Motor neuron (in vitro differentiated cells): ENCODE data around the gene UBE2J2. TPM values are rescaled to one million over a fixed set of nuclear protein-coding genes. Genes with fewer than 3 reads are reported as not detected.

Experiments used
- ATAC-seq, 8 experiments: fragments of 200-7000 bp; cut with Tn5 transposase; replicated peaks in 6 of 8; 2 replicates each; pipeline ENCODE4 v1.8.0; 2021; ENCODE audit warnings: mild to moderate bottlenecking in 8 of 8, moderate library complexity in 8 of 8
- H3K27ac ChIP-seq, 2 donors: fragments of 250-450 bp; sonication (Bioruptor Pico); 2 replicates each; pipeline ENCODE4 v1.9.0; 2021; ENCODE audit warnings: antibody characterized with exemption in 2 of 2, mild to moderate bottlenecking in 2 of 2, moderate library complexity in 1 of 2
- H3K4me1 ChIP-seq, 2 donors: fragments of 250-450 bp; sonication (Bioruptor Pico); replicated peaks in 1 of 2; 2 replicates each; pipeline ENCODE4 v1.6.1; 2021; ENCODE audit warnings: antibody characterized with exemption in 2 of 2, mild to moderate bottlenecking in 2 of 2, moderate library complexity in 1 of 2
- H3K4me3 ChIP-seq, 5 donors: fragments of 250-450 bp; sonication (Bioruptor Pico); 2 replicates each; pipeline ENCODE4 v1.9.0; 2021; ENCODE audit warnings: antibody characterized with exemption in 5 of 5, mild to moderate bottlenecking in 5 of 5, moderate library complexity in 4 of 5
- WGBS, 10 experiments: fragments of 450-650 bp; shearing (Covaris generic); methylation state at CpG; one replicate each; pipeline ENCODE4 v1.0.0; 2022; 5-methylcytosine and 5-hydroxymethylcytosine counted together
- in situ Hi-C, 9 experiments: fragments of 400-800 bp; cut with MboI; loops; one replicate each; pipeline ENCODE4 v1.15.0; 2021; ENCODE audit warnings: low sequenced_read_pairs in 9 of 9, low pct_unique_long_range_greater_than_20kb in 2 of 9; ENCODE audit not compliant: unreplicated experiment in 9 of 9
- total RNA-seq, 8 experiments: library from RNA; unstranded; fragments of 300-600 nt; gene quantifications; 2 replicates each; pipeline versions ENCODE4 v1.2.3 to v1.2.4, GENCODE V29; 2022

UBE2J2 gene
- total RNA-seq, 8 experiments from 2014 or later, result 34.4 to 62.7 (median 46.5) TPM

GRCh38 chr1:1217621-1218523 is 55.8 kb downstream of the UBE2J2 start:
- Histone ChIP-seq H3K27ac (no peak overlapping the region), H3K4me1 (no peaks in the 10 kb centered on the region), H3K4me3 (no peak overlapping the region)
- 85 to 100% (median 92%) methylated on average over 2 to 17 of the region's 52 CpGs; no CpG with 5 or more reads in 4 of the 10 experiments for WGBS, 10 experiments
- peak in 5 of 8 experiments; percentile 4 to 42 (median 11) for ATAC-seq
- in situ Hi-C loops, result no loop called here

GRCh38 chr1:1216770-1217620 is 56.7 kb downstream of the UBE2J2 start:
- 37 to 97% (median 93%) methylated on average over 2 to 66 of the region's 74 CpGs; no CpG with 5 or more reads in 1 of the 10 experiments for WGBS, 10 experiments
- H3K4me1 ChIP-seq, result peaks cover 0 to 2% of the 10 kb centered on the region in 2 donors
- H3K4me3 ChIP-seq, result no peak overlapping the region
- in situ Hi-C loops, result no loop called here
- no peak for ATAC-seq
- H3K27ac ChIP-seq, result no peak overlapping the region

- Histone ChIP-seq H3K4me1 (peaks cover 0 to 5% of the 10 kb centered on the region in 2 donors), H3K27ac (no peak overlapping the region), H3K4me3 (no peak overlapping the region)
- 87 to 100% (median 97%) methylated on average over 2 to 6 of the region's 21 CpGs; no CpG with 5 or more reads in 5 of the 10 experiments for WGBS, 10 experiments
- in situ Hi-C loops, result no loop called here
- ATAC-seq, result no peak
These were observed 57.6 kb downstream of the UBE2J2 start for GRCh38 chr1:1215881-1216605.

GRCh38 chr1:1215080-1215676 is 58.5 kb downstream of the UBE2J2 start:
- WGBS, 10 experiments, result 65 to 100% (median 66%) methylated on average over 2 to 5 of the region's 11 CpGs; no CpG with 5 or more reads in 7 of the 10 experiments
- ATAC-seq, result no peak
- in situ Hi-C loops, result no loop called here
- no peak overlapping the region for H3K4me3 ChIP-seq
- no peak overlapping the region for H3K27ac ChIP-seq
- peaks cover 0 to 5% of the 10 kb centered on the region in 2 donors for H3K4me1 ChIP-seq

GRCh38 chr1:1213345-1214265 is 60.0 kb downstream of the UBE2J2 start, which contains the start of gene TNFRSF4:
TNFRSF4 (minus strand) TSS chr1:1214153; CDS start chr1:1214127, 26 bp downstream.
- no peak within 1 kb of the TSS for H3K27ac ChIP-seq
- peaks cover 4 to 11% of the 10 kb centered on the region in 2 donors for H3K4me1 ChIP-seq
- WGBS, 10 experiments, result 36 to 100% (median 78%) methylated on average over 1 to 10 of the region's 56 CpGs; no CpG with 5 or more reads in 6 of the 10 experiments
- no peak within 1 kb of the TSS for H3K4me3 ChIP-seq
- ATAC-seq, result peak in 3 of 8 experiments; percentile 4 to 25 (median 5)
- in situ Hi-C loops, result no loop called here

GRCh38 chr1:1212780-1213344 is 60.8 kb downstream of the UBE2J2 start:
- in situ Hi-C loops, result no loop called here
- H3K4me3 ChIP-seq, result no peak overlapping the region
- peak in 1 of 8 experiments; percentile 7 for ATAC-seq
- H3K27ac ChIP-seq, result no peak overlapping the region
- peaks cover 9 to 16% of the 10 kb centered on the region in 2 donors for H3K4me1 ChIP-seq
- WGBS, 10 experiments, result 88% methylated on average over 15 of the region's 24 CpGs; no CpG with 5 or more reads in 9 of the 10 experiments

GRCh38 chr1:1211541-1212441 is 61.9 kb downstream of the UBE2J2 start:
- in situ Hi-C loops, result no loop called here
- ATAC-seq, result no peak
- no peak overlapping the region for H3K27ac ChIP-seq

GRCh38 chr1:1210726-1211540 is 62.7 kb downstream of the UBE2J2 start:
- Histone ChIP-seq H3K4me1 (peaks cover 11 to 32% of the 10 kb centered on the region in 2 donors), H3K27ac (no peak overlapping the region), H3K4me3 (no peak overlapping the region)
- in situ Hi-C loops, result no loop called here
- 63 to 100% (median 100%) methylated on average over 1 to 10 of the region's 31 CpGs; no CpG with 5 or more reads in 5 of the 10 experiments for WGBS, 10 experiments
- ATAC-seq, result no peak

More at GRCh38 chr1:1211541-1212441, 61.9 kb downstream of the UBE2J2 start:
- Histone ChIP-seq H3K4me3 (no peak overlapping the region), H3K4me1 (peaks cover 9 to 24% of the 10 kb centered on the region in 2 donors)
- 67 to 88% (median 80%) methylated on average over 1 to 5 of the region's 28 CpGs; no CpG with 5 or more reads in 7 of the 10 experiments for WGBS, 10 experiments

- Histone ChIP-seq H3K4me3 (no peak overlapping the region), H3K27ac (peak overlapping the region in 1 of 2 donors; percentile 70), H3K4me1 (peaks cover 11 to 32% of the 10 kb centered on the region in 2 donors)
- no peak for ATAC-seq
- WGBS, 10 experiments, result 40 to 100% (median 85%) methylated on average over 1 to 10 of the region's 38 CpGs; no CpG with 5 or more reads in 5 of the 10 experiments
- in situ Hi-C loops, result no loop called here
These were observed 64.8 kb downstream of the UBE2J2 start for GRCh38 chr1:1208713-1209433.
